Effector memory CD8-positive, alpha-beta T cell (primary cell): ENCODE results near the gene DDA1.

ENCODE experiments used
- ATAC-seq: fragments of 150-1000 bp; cut with Tn5 transposase; replicated peaks from 2 replicates; pipeline ENCODE4 v1.10.0; 2021; ENCODE audit warnings: mild to moderate bottlenecking, moderate library complexity
- DNase-seq, 3 experiments: peaks; one replicate each; pipeline ENCODE4 v3.0.0; 2021
- H3K27ac Mint-ChIP-seq, 2 donors: one replicate each; pipeline ENCODE4 v1.8.0; 2022; ENCODE audit warnings: mild to moderate bottlenecking in 2 of 2, mixed read lengths in 2 of 2, moderate library complexity in 2 of 2
- H3K27me3 Mint-ChIP-seq, 2 donors: one replicate each; pipeline ENCODE4 v1.8.0; 2022; ENCODE audit warnings: mixed read lengths in 2 of 2
- H3K36me3 Mint-ChIP-seq: one replicate; pipeline ENCODE4 v1.8.0; 2022; ENCODE audit warnings: mild to moderate bottlenecking, moderate library complexity, mixed read lengths; ENCODE audit not compliant: insufficient read depth
- H3K4me1 Mint-ChIP-seq, 2 donors: one replicate each; pipeline ENCODE4 v1.8.0; 2022; ENCODE audit warnings: low read depth in 2 of 2, mixed read lengths in 2 of 2
- H3K4me3 Mint-ChIP-seq, 2 donors: one replicate each; pipeline ENCODE4 v1.8.0; 2022; ENCODE audit warnings: mild to moderate bottlenecking in 2 of 2, mixed read lengths in 2 of 2, moderate library complexity in 2 of 2
- H3K9me3 Mint-ChIP-seq, 2 donors: one replicate each; pipeline ENCODE4 v1.8.0; 2022; ENCODE audit warnings: mixed read lengths in 2 of 2

The DDA1 gene

DNA sequence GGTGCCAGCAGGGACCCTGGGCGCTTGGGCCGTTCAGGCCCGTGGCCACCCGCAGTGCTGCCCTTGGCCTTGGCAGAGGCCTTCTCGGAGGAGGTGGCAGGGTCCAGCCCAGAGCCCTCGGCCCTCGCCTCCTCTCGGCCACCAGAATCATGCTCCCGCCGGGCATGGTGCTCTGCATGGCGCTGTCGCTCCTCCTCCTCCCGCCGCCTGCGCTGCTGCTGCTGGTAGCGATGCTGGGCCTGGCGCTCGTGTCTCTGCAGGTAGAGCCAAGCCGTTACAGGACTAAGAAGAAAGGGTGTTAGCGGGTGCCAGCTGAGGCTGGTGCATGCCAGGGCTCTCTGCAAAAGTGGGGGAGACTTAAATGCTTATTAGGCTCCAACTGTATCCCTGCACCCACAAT is 15.8 kb downstream of the DDA1 start:
- Mint-ChIP-seq H3K9me3 (no peaks in the 10 kb centered on the region), H3K27me3 (no peaks in the 10 kb centered on the region), H3K4me1 (peaks cover 5% of the 10 kb centered on the region in 2 donors), H3K36me3 (peaks cover 17% of the 10 kb centered on the region), H3K4me3 (no peak overlapping the region), H3K27ac (no peak overlapping the region)
- no peak for DNase-seq
- ATAC-seq: no peak

DNA sequence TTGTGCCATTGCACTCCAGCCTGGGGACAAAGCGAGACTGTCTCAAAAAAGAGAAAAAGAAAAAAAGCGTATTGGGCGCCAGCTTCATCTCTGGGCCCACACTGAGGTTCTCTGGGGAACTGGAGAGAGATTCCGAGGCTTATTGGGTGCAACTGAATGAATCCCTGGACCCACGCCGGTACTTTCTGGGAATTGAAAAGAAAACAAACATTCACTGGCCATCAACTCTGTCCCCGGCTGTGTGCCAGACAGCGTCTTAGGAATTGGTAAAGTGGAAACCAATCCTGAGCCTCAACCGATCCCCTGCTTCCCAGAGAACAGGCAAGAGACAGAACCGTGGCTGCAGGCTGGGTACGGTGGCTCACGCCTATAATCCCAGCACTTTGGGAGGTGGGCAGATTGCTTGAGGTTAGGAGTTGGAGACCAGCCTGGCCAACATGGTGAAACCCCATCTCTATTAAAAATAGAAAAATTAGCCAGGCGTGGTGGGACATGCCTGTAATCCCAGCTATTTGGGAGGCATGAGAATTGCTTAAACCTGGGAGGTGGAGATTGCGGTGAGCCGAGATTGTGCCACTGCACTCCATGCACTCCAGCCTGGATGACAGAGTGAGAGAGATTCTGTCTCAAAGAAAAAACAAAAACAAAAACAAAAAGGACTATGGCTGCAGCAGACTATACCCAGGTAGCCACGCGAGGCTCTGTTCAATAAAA is 16.7 kb downstream of the DDA1 start:
- Mint-ChIP-seq H3K9me3 (no peaks in the 10 kb centered on the region), H3K27ac (no peak overlapping the region), H3K4me3 (no peak overlapping the region), H3K27me3 (no peaks in the 10 kb centered on the region), H3K4me1 (peaks cover 5 to 10% of the 10 kb centered on the region in 2 donors), H3K36me3 (peaks cover 8% of the 10 kb centered on the region)
- ATAC-seq: no peak
- DNase-seq: no peak

DNA sequence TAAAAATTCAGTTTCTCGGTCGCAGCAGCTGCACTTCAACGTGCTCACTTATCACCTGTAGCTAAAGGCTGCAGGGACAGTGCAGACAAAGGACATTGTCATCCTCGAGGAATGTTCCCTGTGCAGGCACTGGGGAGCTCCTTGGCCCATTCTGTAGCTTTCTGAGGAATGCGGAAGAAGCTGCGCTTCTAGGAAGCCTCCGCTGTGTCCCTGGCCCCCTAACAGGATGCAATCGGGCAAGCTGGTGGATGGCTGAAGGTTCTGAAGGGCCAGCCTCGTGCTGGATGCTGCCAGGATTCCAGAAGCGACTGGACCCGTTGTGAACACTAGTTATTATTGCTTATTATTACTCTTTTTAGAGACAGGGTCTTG is 17.2 kb downstream of the DDA1 start:
- Mint-ChIP-seq H3K27me3 (no peaks in the 10 kb centered on the region), H3K27ac (no peak overlapping the region), H3K36me3 (peaks cover 3% of the 10 kb centered on the region), H3K4me3 (peak overlapping the region in 1 of 2 donors; percentile 31), H3K4me1 (peaks cover 5 to 10% of the 10 kb centered on the region in 2 donors), H3K9me3 (no peaks in the 10 kb centered on the region)
- DNase-seq (no peak), ATAC-seq (no peak)

DNA sequence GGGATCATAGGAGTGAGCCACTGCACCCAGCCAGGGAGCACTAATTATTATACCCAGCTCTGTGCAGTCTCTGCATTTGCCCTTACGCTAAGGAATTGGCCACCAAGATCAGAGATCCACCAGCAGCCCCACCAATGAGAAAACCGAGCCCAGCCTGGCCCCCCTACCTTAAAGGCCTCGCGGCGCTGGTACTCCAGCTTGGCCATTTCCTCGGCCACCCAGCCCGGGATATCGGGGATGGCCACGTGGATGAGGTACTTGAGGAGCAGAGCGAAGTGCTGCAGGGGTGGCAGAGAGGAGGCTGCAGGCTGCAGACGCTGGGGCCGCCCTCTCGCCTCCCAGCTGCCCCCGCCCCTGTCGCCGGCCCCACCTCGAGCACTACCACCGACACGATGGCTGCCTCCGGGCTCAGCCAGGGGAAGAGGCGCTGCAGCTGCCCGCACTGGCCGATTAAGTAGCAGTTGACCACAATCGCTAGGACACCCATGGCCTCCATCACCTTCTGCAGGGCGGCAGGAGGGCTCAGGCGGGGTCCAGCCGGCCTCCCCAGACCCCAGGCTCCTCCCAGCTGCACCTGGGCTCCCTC is 17.8 kb downstream of the DDA1 start:
- Mint-ChIP-seq H3K27ac (no peak overlapping the region), H3K4me1 (peaks cover 5 to 10% of the 10 kb centered on the region in 2 donors), H3K9me3 (no peaks in the 10 kb centered on the region), H3K36me3 (peaks cover 3% of the 10 kb centered on the region), H3K27me3 (no peaks in the 10 kb centered on the region), H3K4me3 (peak overlapping the region in 1 of 2 donors; percentile 31)
- ATAC-seq (no peak), DNase-seq (no peak)

DNA sequence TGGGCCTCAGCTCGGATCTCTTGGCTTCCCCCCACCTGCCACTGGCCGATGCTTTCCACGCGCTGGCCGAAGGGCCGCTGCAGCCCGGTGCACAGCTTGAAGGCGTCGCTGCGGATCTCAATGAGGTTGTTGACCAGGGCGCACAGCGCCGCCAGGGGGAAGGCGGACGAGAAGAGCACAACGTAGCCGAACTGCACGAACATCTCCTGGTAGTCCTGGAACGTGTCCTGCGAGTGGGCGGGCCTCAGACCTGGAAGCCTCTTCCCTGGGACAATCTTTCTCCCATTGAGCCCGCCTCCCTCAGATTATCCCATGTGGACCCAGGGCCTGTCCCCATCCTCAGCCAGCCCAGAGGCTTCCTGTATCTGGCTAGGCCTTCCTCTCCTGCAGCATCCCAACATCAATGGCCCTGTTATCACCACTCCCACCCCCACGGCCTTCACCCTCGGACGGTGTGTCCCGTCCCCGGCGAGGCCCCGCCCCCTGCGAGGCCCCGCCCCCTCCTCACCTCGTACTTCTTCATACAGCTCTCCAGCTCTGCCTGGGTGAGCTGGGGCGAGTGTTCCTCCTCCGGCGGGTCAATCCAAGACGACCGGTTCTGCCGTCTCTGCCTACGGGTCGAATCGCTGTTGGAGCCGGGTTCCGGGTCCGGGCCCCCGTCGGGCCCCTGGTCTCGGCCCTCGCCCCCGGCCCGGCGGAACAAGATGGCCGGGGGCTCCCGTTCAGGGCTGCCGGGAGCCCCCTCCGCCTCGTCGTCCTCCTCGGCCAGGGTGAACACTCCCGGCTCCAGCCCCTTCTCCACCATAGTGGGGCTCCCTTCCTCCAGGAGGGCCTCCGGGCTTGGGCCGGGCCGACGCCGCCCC is 18.5 kb downstream of the DDA1 start:
- Mint-ChIP-seq H3K27ac (peak overlapping the region in 1 of 2 donors; percentile 41), H3K27me3 (no peaks in the 10 kb centered on the region), H3K9me3 (no peaks in the 10 kb centered on the region), H3K4me1 (peaks cover 7 to 8% of the 10 kb centered on the region in 2 donors), H3K36me3 (no peaks in the 10 kb centered on the region), H3K4me3 (peak overlapping the region; percentile 76 to 83)
- DNase-seq (no peak), ATAC-seq (peak; percentile 75)

DNA sequence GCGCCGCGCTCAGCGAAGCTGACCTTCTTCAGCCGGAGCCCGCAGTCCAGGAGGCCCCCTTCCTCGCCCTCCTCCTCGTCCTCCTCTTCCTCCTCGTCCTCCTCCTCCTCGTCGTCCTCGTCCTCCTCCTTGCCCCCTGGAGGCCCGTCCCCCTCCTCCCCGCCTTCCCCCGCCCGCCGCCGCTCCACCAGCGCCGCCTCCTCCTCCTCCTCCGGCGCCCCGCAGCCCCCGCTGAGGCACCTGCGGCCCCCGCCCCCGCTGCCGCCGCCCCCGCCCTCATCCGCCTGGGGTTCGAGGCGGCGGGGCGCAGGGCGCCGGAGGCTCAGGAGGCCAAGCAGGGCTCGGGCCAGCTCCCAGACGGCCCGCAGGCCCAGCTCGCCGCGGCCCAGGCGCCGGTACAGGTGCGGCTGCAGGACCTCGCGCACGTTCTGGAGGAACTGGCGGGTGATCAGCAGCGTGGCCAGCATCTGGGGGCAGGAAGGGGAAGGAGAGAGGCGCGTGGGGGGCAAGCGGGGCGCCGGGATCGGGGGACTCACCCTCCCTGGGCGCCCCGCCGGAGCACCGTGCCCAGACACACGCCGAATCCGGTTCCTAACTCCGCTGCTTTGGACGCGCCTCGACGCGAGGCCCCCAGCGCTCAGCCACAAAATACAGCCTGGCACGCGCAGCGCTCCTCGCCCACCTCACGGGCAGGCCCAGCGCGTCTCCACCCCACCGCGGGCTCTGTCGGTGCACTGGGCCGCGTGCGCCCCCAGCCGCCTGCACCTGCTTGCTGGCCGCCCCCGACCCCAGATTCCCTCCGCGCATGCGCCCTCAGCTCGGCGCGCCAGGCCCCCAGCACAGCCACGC is 19.4 kb downstream of the DDA1 start:
- no peaks in the 10 kb centered on the region for H3K36me3 Mint-ChIP-seq

DNA sequence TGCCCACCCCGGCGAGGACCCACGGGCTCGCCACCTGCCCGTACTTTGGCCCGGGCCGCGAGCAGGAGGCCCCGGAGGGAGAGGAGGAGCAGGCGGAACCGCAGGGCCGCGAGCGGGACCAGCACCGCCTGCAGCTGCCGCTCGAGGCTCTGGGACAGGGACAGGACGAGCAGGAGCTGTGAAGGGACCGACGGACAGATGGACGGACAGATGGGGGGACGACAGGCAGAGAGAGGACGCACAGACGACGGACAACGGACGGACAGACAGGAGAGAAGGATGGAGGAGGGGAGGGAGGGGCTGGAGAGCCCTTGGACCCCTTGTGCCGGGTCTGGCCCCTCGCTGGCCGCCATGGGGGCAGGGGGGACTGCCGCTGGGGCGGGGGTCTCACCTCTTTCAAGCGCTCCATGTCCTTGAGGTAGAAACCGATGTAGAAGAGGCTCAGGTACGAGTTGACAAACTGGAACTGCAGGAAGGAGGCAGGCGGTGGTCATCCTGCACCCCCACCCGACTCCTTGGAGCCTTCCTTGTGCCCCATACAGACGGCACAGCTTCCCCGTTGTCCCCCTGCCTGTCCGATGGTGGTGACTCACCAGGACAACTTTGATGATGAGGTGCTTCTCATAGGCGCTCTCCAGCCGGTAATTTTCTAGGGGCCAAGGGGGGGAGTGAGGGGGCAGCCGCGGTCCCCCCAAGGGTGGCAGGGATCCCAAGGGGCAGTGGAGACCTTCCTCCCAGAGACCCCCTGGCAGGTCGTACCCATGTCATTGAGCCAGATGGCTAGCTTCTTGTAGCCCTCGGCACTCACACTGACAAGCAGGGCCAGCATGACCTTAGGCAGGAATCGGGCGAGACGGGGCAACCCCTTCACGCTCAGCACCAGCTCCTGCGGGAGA is 20.3 kb downstream of the DDA1 start:
- Mint-ChIP-seq H3K36me3 (no peaks in the 10 kb centered on the region), H3K27me3 (no peaks in the 10 kb centered on the region), H3K27ac (no peak overlapping the region), H3K4me3 (peak overlapping the region; percentile 76 to 83), H3K4me1 (peaks cover 14 to 16% of the 10 kb centered on the region in 2 donors), H3K9me3 (no peaks in the 10 kb centered on the region)
- no peak for DNase-seq
- no peak for ATAC-seq

More for the DNA sequence above, 19.4 kb downstream of the DDA1 start:
- Mint-ChIP-seq H3K9me3 (no peaks in the 10 kb centered on the region), H3K27me3 (no peaks in the 10 kb centered on the region), H3K27ac (no peak overlapping the region), H3K4me3 (peak overlapping the region; percentile 76 to 83), H3K4me1 (peaks cover 11 to 13% of the 10 kb centered on the region in 2 donors)
- DNase-seq (no peak), ATAC-seq (peak; percentile 45)

DNA sequence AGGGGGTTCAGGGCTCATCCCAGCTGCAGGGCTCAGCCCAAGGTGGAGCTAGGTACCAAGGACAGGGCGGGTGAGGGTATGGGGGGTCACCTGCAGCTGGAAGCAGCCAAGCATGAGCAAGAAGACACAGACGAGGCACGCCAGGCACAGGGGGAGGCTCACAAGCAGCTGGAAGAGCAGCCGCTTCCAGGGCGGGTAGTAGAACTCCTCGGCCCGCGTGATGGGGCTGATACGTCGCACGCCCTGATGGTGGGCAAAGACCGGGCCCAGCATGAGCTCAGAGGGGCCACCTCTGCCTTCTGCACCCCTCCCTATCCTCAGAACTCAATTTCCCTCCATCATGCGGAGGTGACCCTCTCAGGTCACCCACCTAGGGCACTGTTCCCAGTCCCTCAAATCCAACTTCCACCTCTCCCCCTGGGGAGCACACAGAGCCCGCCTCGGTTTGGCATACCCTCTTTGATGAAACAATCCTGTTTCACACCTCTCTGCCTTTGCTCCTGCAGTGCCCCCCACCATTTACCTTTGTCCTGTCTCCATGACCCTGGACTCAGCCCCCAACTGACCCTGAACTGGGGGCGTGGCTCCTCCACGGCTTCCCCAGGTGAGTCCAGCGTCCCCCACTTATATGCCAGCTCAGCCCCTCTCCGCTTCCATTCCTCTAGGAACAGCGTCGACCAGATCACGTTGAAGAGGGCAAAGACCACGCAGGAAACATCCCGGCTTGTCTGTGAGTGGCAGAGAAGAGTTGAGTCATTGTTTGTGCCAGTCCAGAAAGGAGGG is 21.1 kb downstream of the DDA1 start:
- Mint-ChIP-seq H3K4me3 (peak overlapping the region; percentile 76 to 83), H3K36me3 (no peaks in the 10 kb centered on the region), H3K27me3 (no peaks in the 10 kb centered on the region), H3K27ac (no peak overlapping the region), H3K4me1 (peaks cover 21 to 22% of the 10 kb centered on the region in 2 donors), H3K9me3 (no peaks in the 10 kb centered on the region)
- no peak for ATAC-seq
- DNase-seq: no peak

DNA sequence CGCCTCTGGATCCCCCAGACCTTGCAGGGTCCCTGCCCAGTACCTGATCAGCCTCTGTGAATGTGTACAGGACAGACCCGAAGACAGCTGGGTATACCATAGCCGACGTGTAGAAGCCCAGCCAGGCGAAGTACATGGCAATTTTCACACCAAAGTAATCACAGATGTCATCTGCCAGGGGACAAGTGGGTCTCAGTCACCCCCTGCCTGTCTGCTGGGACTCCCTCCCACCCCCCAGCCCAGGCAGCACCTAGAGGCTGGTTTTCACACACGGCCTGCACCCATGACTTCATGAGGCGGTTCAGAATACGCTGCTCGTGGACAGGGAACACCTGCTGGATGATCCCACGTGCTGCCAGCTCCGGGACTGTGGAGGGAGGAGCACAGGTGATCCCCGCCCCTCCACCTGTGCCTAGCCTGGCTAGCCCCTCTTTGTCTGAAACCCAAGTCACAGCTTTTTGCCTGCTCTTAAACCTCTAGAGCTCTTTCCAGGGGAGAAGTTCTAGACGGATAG is 21.7 kb downstream of the DDA1 start:
- no peak overlapping the region for H3K27ac Mint-ChIP-seq
- H3K36me3 Mint-ChIP-seq: no peaks in the 10 kb centered on the region
- no peaks in the 10 kb centered on the region for H3K27me3 Mint-ChIP-seq
- no peak for ATAC-seq
- peaks cover 22% of the 10 kb centered on the region in 2 donors for H3K4me1 Mint-ChIP-seq
- H3K9me3 Mint-ChIP-seq: no peaks in the 10 kb centered on the region
- peak overlapping the region; percentile 50 to 57 for H3K4me3 Mint-ChIP-seq
- DNase-seq: no peak

DNA sequence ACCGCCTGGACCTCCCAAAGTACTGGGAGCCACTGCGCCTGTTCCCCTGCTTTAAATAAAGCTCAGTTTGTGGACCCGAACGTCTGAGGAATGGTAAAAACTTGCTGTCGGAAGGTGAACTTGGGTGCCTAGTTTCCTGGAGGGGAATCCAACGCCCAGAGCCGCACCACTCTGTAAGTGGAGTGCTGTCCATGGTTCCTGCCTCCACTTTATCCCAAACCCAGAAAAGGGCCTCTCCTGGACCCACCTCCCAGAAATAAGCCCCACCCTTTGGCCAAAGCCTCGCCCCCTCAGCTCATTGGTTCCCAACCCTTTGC is 23.0 kb downstream of the DDA1 start:
- DNase-seq (no peak), ATAC-seq (no peak)
- peaks cover 30 to 31% of the 10 kb centered on the region in 2 donors for H3K4me1 Mint-ChIP-seq
- no peaks in the 10 kb centered on the region for H3K27me3 Mint-ChIP-seq
- no peak overlapping the region for H3K4me3 Mint-ChIP-seq
- no peaks in the 10 kb centered on the region for H3K9me3 Mint-ChIP-seq
- H3K27ac Mint-ChIP-seq: no peak overlapping the region
- H3K36me3 Mint-ChIP-seq: no peaks in the 10 kb centered on the region

DNA sequence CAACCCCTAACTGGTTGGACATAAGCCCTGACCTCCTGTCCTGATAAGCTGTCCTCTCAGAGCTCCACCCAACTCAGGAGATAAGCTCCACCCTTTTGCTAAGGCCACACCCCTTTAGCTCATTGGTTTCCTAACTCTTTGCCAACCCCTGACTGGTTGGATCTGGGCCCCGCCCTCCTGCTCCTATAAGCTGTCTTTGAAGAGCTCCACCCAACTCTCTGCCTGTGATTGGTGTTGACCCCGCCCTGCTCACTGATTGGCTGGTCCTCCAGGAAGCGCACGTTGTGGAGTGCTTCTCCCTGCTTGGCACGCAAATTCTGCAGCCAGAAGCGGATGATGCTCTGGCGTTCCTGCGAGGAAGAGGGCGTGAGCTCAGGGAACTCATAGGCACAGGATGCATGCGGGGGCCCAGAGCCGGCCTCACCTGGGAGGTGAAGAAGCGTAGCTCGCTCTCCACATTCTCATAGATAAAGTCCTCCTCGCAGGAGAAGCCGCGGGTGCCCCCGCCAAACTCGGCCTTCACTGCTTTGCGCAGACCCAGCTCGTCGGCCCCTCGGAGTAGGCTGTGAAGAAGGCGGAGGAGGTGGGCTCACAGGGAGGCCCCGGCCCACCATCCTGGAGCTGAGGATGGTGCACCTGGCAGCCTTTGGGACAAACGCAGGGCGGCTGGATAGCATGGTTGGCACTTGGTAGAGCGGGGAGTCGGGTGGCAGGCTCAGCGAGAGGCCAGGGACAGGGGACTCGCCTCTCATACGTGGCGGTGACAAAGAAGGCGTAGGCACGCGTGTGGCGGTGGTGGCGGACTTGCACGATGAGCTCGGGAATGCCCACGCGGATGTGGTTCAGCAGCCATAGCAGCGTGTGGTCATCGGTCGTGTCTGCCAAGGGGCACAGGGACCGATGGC is 23.6 kb downstream of the DDA1 start:
- Mint-ChIP-seq H3K27ac (peak overlapping the region; percentile 29 to 35), H3K27me3 (no peaks in the 10 kb centered on the region), H3K9me3 (no peaks in the 10 kb centered on the region), H3K4me1 (peaks cover 34 to 37% of the 10 kb centered on the region in 2 donors), H3K36me3 (no peaks in the 10 kb centered on the region), H3K4me3 (peak overlapping the region; percentile 49 to 57)
- ATAC-seq (no peak), DNase-seq (no peak)
